Measurements from ENCODE around the gene SMARCAL1.
A peak's percentile ranks its signal among the peaks of the same experiment; 100 is the strongest.
"Not testable (repeated sequence)": the region's sequence is repeated elsewhere in the genome, so short reads cannot be mapped to it uniquely, and the experiment has no call there.

The SMARCAL1 gene

GRCh38 chr2:216502381-216503158 lies 90.3 kb downstream of the SMARCAL1 start:
- H3K4me3 Mint-ChIP-seq: no peak overlapping the region
- H3K9me3 Mint-ChIP-seq: no peaks in the 10 kb centered on the region
- H3K27me3 Mint-ChIP-seq: no peaks in the 10 kb centered on the region
- peaks cover 37% of the 10 kb centered on the region for H3K4me1 Mint-ChIP-seq
- DNase-seq (ENCODE audit: low spot score in 2 of 2) (no peak), ATAC-seq (ENCODE audit: low read depth) (no peak)
- peaks cover 40% of the 10 kb centered on the region for H3K36me3 Mint-ChIP-seq
- no peak overlapping the region for H3K27ac Mint-ChIP-seq

- Mint-ChIP-seq H3K4me1 (peaks cover 33% of the 10 kb centered on the region), H3K27ac (no peak overlapping the region), H3K4me3 (no peak overlapping the region), H3K27me3 (no peaks in the 10 kb centered on the region), H3K9me3 (no peaks in the 10 kb centered on the region), H3K36me3 (peaks cover 43% of the 10 kb centered on the region)
- no peak for DNase-seq (ENCODE audit: low spot score in 2 of 2)
- ATAC-seq (ENCODE audit: low read depth): no peak
Measured at GRCh38 chr2:216503159-216503629, 90.9 kb downstream of the SMARCAL1 start.

GRCh38 chr2:216503697-216504375 lies 91.6 kb downstream of the SMARCAL1 start:
- Mint-ChIP-seq H3K4me1 (peaks cover 32% of the 10 kb centered on the region), H3K4me3 (no peak overlapping the region), H3K9me3 (no peaks in the 10 kb centered on the region), H3K27ac (peak overlapping the region; percentile 21), H3K27me3 (no peaks in the 10 kb centered on the region), H3K36me3 (peaks cover 44% of the 10 kb centered on the region)
- DNase-seq (ENCODE audit: low spot score in 2 of 2) (no peak), ATAC-seq (ENCODE audit: low read depth) (no peak)

- peak overlapping the region; percentile 21 for H3K27ac Mint-ChIP-seq
- H3K27me3 Mint-ChIP-seq: no peaks in the 10 kb centered on the region
- ATAC-seq (ENCODE audit: low read depth) (no peak), DNase-seq (ENCODE audit: low spot score in 2 of 2) (no peak)
- no peak overlapping the region for H3K4me3 Mint-ChIP-seq
- peaks cover 45% of the 10 kb centered on the region for H3K36me3 Mint-ChIP-seq
- H3K4me1 Mint-ChIP-seq: peaks cover 28% of the 10 kb centered on the region
- H3K9me3 Mint-ChIP-seq: no peaks in the 10 kb centered on the region
Measured at GRCh38 chr2:216504376-216504762, 92.1 kb downstream of the SMARCAL1 start.

- H3K27me3 Mint-ChIP-seq: no peaks in the 10 kb centered on the region
- peaks cover 19% of the 10 kb centered on the region for H3K4me1 Mint-ChIP-seq
- peaks cover 41% of the 10 kb centered on the region for H3K36me3 Mint-ChIP-seq
- H3K9me3 Mint-ChIP-seq: no peaks in the 10 kb centered on the region
- DNase-seq (ENCODE audit: low spot score in 2 of 2): no peak
- ATAC-seq (ENCODE audit: low read depth): no peak
- H3K4me3 Mint-ChIP-seq: no peak overlapping the region
- peak overlapping the region; percentile 78 for H3K27ac Mint-ChIP-seq
Measured at GRCh38 chr2:216505133-216506106, 93.1 kb downstream of the SMARCAL1 start.

- no peak for ATAC-seq (ENCODE audit: low read depth)
- Mint-ChIP-seq H3K36me3 (peaks cover 32% of the 10 kb centered on the region), H3K27me3 (no peaks in the 10 kb centered on the region), H3K9me3 (no peaks in the 10 kb centered on the region), H3K27ac (no peak overlapping the region), H3K4me1 (peaks cover 18% of the 10 kb centered on the region), H3K4me3 (no peak overlapping the region)
- DNase-seq (ENCODE audit: low spot score in 2 of 2): no peak
Measured at GRCh38 chr2:216507220-216508160, 95.2 kb downstream of the SMARCAL1 start.

GRCh38 chr2:216508229-216508628 lies 95.9 kb downstream of the SMARCAL1 start:
- peaks cover 26% of the 10 kb centered on the region for H3K36me3 Mint-ChIP-seq
- peaks cover 14% of the 10 kb centered on the region for H3K4me1 Mint-ChIP-seq
- ATAC-seq (ENCODE audit: low read depth) (no peak), DNase-seq (ENCODE audit: low spot score in 2 of 2) (no peak)
- no peak overlapping the region for H3K27ac Mint-ChIP-seq
- H3K27me3 Mint-ChIP-seq: no peaks in the 10 kb centered on the region
- no peak overlapping the region for H3K4me3 Mint-ChIP-seq
- no peaks in the 10 kb centered on the region for H3K9me3 Mint-ChIP-seq

- no peak overlapping the region for H3K27ac Mint-ChIP-seq
- no peak overlapping the region for H3K4me3 Mint-ChIP-seq
Measured at GRCh38 chr2:216516730-216517350, 104.6 kb downstream of the SMARCAL1 start.

GRCh38 chr2:216517447-216518225 lies 105.4 kb downstream of the SMARCAL1 start:
- H3K4me1 Mint-ChIP-seq: peaks cover 2% of the 10 kb centered on the region
- no peaks in the 10 kb centered on the region for H3K9me3 Mint-ChIP-seq
- H3K36me3 Mint-ChIP-seq: no peaks in the 10 kb centered on the region
- DNase-seq (ENCODE audit: low spot score in 2 of 2) (no peak), ATAC-seq (ENCODE audit: low read depth) (no peak)
- H3K27ac Mint-ChIP-seq: no peak overlapping the region
- H3K27me3 Mint-ChIP-seq: no peaks in the 10 kb centered on the region
- H3K4me3 Mint-ChIP-seq: no peak overlapping the region

More at GRCh38 chr2:216516730-216517350, 104.6 kb downstream of the SMARCAL1 start:
- DNase-seq (ENCODE audit: low spot score in 2 of 2): no peak
- Mint-ChIP-seq H3K4me1 (peaks cover 2% of the 10 kb centered on the region), H3K36me3 (no peaks in the 10 kb centered on the region), H3K9me3 (no peaks in the 10 kb centered on the region), H3K27me3 (no peaks in the 10 kb centered on the region)
- ATAC-seq (ENCODE audit: low read depth): no peak

- H3K9me3 Mint-ChIP-seq; H3K4me1 Mint-ChIP-seq; H3K4me3 Mint-ChIP-seq; H3K27me3 Mint-ChIP-seq; H3K27ac Mint-ChIP-seq; H3K36me3 Mint-ChIP-seq; ATAC-seq (ENCODE audit: low read depth); DNase-seq (ENCODE audit: low spot score in 2 of 2): not testable (repeated sequence)
Measured at GRCh38 chr2:216518566-216519119, 106.4 kb downstream of the SMARCAL1 start.

GRCh38 chr2:216519154-216519762 lies 107.0 kb downstream of the SMARCAL1 start:
- Mint-ChIP-seq H3K4me1 (peaks cover under 1% of the 10 kb centered on the region), H3K27ac (no peak overlapping the region), H3K27me3 (no peaks in the 10 kb centered on the region), H3K36me3 (peaks cover under 1% of the 10 kb centered on the region), H3K9me3 (no peaks in the 10 kb centered on the region), H3K4me3 (no peak overlapping the region)
- peak; percentile 43 for ATAC-seq (ENCODE audit: low read depth)
- DNase-seq (ENCODE audit: low spot score in 2 of 2): peak; percentile 15 to 22
